ENCODE data around the gene CDC14B. TPM values are rescaled to one million over a fixed set of nuclear protein-coding genes. Genes with fewer than 3 reads are reported as not detected.
"Not testable (repeated sequence)": the region's sequence is repeated elsewhere in the genome, so short reads cannot be mapped to it uniquely, and the experiment has no call there.

The CDC14B gene
- total and polyA plus RNA-seq, 2 donors from 2014 or later = 9.1 to 19.6 TPM

GRCh38 chr9:96596601-96597111, 23.0 kb downstream of the CDC14B start:
- FAIRE-seq (no peak), DNase-seq (no peak)
- no peak overlapping the region for H3K9ac ChIP-seq (ENCODE audit: low read length in 3 of 3)
- H3K36me3 ChIP-seq (ENCODE audit: control insufficient read depth in 2 of 3, insufficient read depth in 3 of 3, low read length in 3 of 3) = no peaks in the 10 kb centered on the region
- TF ChIP-seq, protein P1, sequence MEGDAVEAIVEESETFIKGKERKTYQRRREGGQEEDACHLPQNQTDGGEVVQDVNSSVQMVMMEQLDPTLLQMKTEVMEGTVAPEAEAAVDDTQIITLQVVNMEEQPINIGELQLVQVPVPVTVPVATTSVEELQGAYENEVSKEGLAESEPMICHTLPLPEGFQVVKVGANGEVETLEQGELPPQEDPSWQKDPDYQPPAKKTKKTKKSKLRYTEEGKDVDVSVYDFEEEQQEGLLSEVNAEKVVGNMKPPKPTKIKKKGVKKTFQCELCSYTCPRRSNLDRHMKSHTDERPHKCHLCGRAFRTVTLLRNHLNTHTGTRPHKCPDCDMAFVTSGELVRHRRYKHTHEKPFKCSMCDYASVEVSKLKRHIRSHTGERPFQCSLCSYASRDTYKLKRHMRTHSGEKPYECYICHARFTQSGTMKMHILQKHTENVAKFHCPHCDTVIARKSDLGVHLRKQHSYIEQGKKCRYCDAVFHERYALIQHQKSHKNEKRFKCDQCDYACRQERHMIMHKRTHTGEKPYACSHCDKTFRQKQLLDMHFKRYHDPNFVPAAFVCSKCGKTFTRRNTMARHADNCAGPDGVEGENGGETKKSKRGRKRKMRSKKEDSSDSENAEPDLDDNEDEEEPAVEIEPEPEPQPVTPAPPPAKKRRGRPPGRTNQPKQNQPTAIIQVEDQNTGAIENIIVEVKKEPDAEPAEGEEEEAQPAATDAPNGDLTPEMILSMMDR (IDR thresholded peaks at IDR 0.05; ENCODE audit: borderline replicate concordance, extremely low read depth, insufficient read depth) = no peak
- H3K27me3 ChIP-seq (ENCODE audit: control insufficient read depth, insufficient read depth, low read length) = no peaks in the 10 kb centered on the region
- no peaks in the 10 kb centered on the region for H3K4me1 ChIP-seq (ENCODE audit: control insufficient read depth in 2 of 3, insufficient read depth in 2 of 3, low read depth in 1 of 3, low read length in 3 of 3)
- no peaks in the 10 kb centered on the region for H3K9me3 ChIP-seq (ENCODE audit: control insufficient read depth in 2 of 3, insufficient read depth in 1 of 3, low read length in 3 of 3)
- no peak overlapping the region for H3K4me3 ChIP-seq (ENCODE audit: low read length in 3 of 3)
- no peak overlapping the region for H3K27ac ChIP-seq (ENCODE audit: low read depth in 2 of 2, low read length in 2 of 2)
- intact Hi-C loops (cut with DNase I) = no loop called here

DNA sequence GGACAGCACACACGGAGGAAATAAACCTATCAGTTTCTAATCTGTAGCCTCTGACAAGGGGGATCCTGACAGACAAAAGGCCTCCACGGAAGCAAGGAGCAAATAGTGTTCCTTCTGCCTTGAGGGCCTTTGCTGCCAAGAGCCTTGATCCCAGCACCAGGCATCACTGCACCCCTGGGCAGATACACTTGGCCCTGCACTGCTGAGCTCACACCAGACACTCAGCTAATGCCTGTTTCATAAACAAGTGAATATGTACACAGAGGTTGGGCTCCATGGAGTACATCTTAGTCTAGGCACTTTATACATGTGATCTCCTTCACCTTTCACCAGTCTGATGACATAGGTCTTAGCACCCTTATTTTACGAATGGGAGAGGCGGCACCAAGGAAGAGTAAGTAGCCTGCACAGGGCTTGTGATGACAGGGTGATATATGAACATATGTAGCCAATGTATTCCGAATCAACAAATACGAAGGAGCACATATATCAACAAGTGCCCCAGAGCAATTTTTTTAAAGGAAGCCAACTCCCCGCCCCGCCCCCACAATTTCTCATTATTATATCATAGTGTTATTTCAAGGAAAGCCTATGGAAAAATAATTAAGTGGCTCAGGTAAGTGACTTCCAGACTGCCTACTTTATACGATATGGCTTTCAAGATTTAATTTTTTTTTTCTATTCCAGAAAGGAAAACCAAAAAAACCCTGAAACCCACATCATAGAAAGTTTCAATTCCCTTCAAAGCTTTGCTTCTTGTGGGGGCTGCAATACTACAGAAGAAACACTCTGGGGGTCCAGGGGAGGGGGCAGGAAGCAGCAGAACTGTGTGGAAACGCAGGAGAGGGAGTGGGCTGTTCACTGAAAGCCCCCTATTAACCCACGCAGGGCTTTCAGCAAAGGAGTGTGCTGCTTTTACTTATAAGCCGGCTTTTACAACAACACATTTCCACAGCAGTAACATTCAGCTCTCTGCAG, 32.0 kb downstream of the CDC14B start:
- DNase-seq (no peak), FAIRE-seq (no peak)
- Histone ChIP-seq H3K36me3 (ENCODE audit: control insufficient read depth in 2 of 3, insufficient read depth in 3 of 3, low read length in 3 of 3) (no peaks in the 10 kb centered on the region), H3K27ac (ENCODE audit: low read depth in 2 of 2, low read length in 2 of 2) (no peak overlapping the region), H3K27me3 (ENCODE audit: control insufficient read depth, insufficient read depth, low read length) (no peaks in the 10 kb centered on the region), H3K9me3 (ENCODE audit: control insufficient read depth in 2 of 3, insufficient read depth in 1 of 3, low read length in 3 of 3) (no peaks in the 10 kb centered on the region), H3K4me1 (ENCODE audit: control insufficient read depth in 2 of 3, insufficient read depth in 2 of 3, low read depth in 1 of 3, low read length in 3 of 3) (no peaks in the 10 kb centered on the region), H3K4me3 (ENCODE audit: low read length in 3 of 3) (no peak overlapping the region), H3K9ac (ENCODE audit: low read length in 3 of 3) (no peak overlapping the region)
- TF ChIP-seq, protein P1 (IDR thresholded peaks at IDR 0.05; ENCODE audit: borderline replicate concordance, extremely low read depth, insufficient read depth) = no peak
- intact Hi-C loops (cut with DNase I) = no loop called here

DNA sequence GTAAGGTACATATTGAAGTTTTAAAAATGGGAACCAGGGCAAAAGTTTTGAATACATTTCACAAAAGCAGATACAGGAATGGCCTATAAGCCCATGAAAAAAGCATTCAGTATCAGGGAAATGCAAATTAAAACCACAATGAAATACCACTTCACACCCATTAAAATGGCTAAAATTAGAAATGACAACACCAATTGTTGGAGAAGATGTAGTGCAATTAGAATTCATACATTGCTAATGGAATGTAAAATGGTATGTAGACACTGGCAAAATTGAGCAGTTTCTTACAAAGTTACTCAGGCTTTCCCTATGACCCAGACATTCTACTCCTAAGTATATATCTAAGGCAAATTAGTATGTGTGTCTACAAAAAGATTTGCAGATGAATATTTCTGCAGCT, 34.2 kb downstream of the CDC14B start:
- TF ChIP-seq, protein P1 (IDR thresholded peaks at IDR 0.05; ENCODE audit: borderline replicate concordance, extremely low read depth, insufficient read depth) = no peak
- intact Hi-C loops (cut with DNase I) = no loop called here
- H3K27ac ChIP-seq (ENCODE audit: low read depth in 2 of 2, low read length in 2 of 2) = no peak overlapping the region
- DNase-seq (no peak), FAIRE-seq (no peak)
- H3K9ac ChIP-seq (ENCODE audit: low read length in 3 of 3) = no peak overlapping the region
- H3K27me3 ChIP-seq (ENCODE audit: control insufficient read depth, insufficient read depth, low read length) = no peaks in the 10 kb centered on the region
- H3K4me1 ChIP-seq (ENCODE audit: control insufficient read depth in 2 of 3, insufficient read depth in 2 of 3, low read depth in 1 of 3, low read length in 3 of 3) = peaks cover 0 to 2% (median 0%) of the 10 kb centered on the region in 3 donors
- no peak overlapping the region for H3K4me3 ChIP-seq (ENCODE audit: low read length in 3 of 3)
- no peaks in the 10 kb centered on the region for H3K36me3 ChIP-seq (ENCODE audit: control insufficient read depth in 2 of 3, insufficient read depth in 3 of 3, low read length in 3 of 3)
- H3K9me3 ChIP-seq (ENCODE audit: control insufficient read depth in 2 of 3, insufficient read depth in 1 of 3, low read length in 3 of 3) = no peaks in the 10 kb centered on the region

DNA sequence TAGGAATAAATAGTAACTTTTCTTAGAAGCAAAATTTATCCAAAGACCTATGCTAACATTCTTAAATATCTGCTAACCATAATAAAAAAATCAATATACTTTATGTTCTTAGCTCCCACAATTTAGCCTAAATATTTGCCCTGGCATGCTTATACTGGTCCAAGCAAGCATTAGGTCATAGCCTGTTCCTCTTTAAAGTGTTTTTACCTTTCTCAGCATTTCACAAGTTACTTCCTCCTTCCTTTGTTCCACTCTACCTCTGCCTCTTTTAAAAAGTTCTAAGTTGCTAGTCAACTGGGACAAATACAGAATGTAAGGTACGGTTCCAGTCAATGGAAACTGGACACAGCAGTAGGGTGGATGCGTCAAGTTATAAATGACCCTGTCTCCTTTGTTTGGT, 37.4 kb downstream of the CDC14B start:
- H3K27ac ChIP-seq (ENCODE audit: low read depth in 2 of 2, low read length in 2 of 2); DNase-seq; H3K27me3 ChIP-seq (ENCODE audit: control insufficient read depth, insufficient read depth, low read length); H3K36me3 ChIP-seq (ENCODE audit: control insufficient read depth in 2 of 3, insufficient read depth in 3 of 3, low read length in 3 of 3); H3K9ac ChIP-seq (ENCODE audit: low read length in 3 of 3); intact Hi-C loops (cut with DNase I); H3K9me3 ChIP-seq (ENCODE audit: control insufficient read depth in 2 of 3, insufficient read depth in 1 of 3, low read length in 3 of 3); FAIRE-seq; H3K4me3 ChIP-seq (ENCODE audit: low read length in 3 of 3); H3K4me1 ChIP-seq (ENCODE audit: control insufficient read depth in 2 of 3, insufficient read depth in 2 of 3, low read depth in 1 of 3, low read length in 3 of 3): not testable (repeated sequence)

All from kidney (tissue), 14 donors.